Measurements from ENCODE around the gene ATXN7L2.

ATXN7L2 gene

GRCh38 chr1:109466125-109466451 is 17.6 kb upstream of the ATXN7L2 start:
- peaks cover 62% of the 10 kb centered on the region for H3K27me3 ChIP-seq (replicated peaks)

GRCh38 chr1:109466452-109467300 is 17.0 kb upstream of the ATXN7L2 start, which contains the start of gene SYPL2:
SYPL2 (plus strand) TSS chr1:109466546; CDS start chr1:109466844, 298 bp downstream.
- Histone ChIP-seq H3K4me3 (ENCODE audit: low read depth, low read length) (peak within 1 kb of the TSS; percentile 49), H3K36me3 (replicated peaks) (no peaks in the 10 kb centered on the region), H3K27me3 (replicated peaks) (peaks cover 64% of the 10 kb centered on the region), H3K27ac (no peak within 1 kb of the TSS)
- TF ChIP-seq CTCF (IDR thresholded peaks at IDR 0.05; ENCODE audit: low read depth, low read length, missing control alignments): no peak
- DNase-seq: no peak
- in situ Hi-C loops (cut with HindIII; ENCODE audit: low pct_ligation_motif_present, low sequenced_read_pairs): no loop called here

More at GRCh38 chr1:109466125-109466451, 17.6 kb upstream of the ATXN7L2 start:
- H3K36me3 ChIP-seq (replicated peaks): no peaks in the 10 kb centered on the region
- in situ Hi-C loops (cut with HindIII; ENCODE audit: low pct_ligation_motif_present, low sequenced_read_pairs): no loop called here
- no peak for DNase-seq
- H3K27ac ChIP-seq: no peak overlapping the region
- no peak for TF ChIP-seq CTCF (IDR thresholded peaks at IDR 0.05; ENCODE audit: low read depth, low read length, missing control alignments)
- peak overlapping the region; percentile 49 for H3K4me3 ChIP-seq (ENCODE audit: low read depth, low read length)

- in situ Hi-C loops (cut with HindIII; ENCODE audit: low pct_ligation_motif_present, low sequenced_read_pairs): no loop called here
- peaks cover 64% of the 10 kb centered on the region for H3K27me3 ChIP-seq (replicated peaks)
Measured at GRCh38 chr1:109467301-109467777, 16.4 kb upstream of the ATXN7L2 start.

GRCh38 chr1:109468061-109468460 is 15.6 kb upstream of the ATXN7L2 start:
- peaks cover 66% of the 10 kb centered on the region for H3K27me3 ChIP-seq (replicated peaks)
- in situ Hi-C loops (cut with HindIII; ENCODE audit: low pct_ligation_motif_present, low sequenced_read_pairs): no loop called here

More at GRCh38 chr1:109467301-109467777, 16.4 kb upstream of the ATXN7L2 start:
- no peak overlapping the region for H3K27ac ChIP-seq
- DNase-seq: no peak
- no peak overlapping the region for H3K4me3 ChIP-seq (ENCODE audit: low read depth, low read length)
- TF ChIP-seq CTCF (IDR thresholded peaks at IDR 0.05; ENCODE audit: low read depth, low read length, missing control alignments): no peak
- H3K36me3 ChIP-seq (replicated peaks): no peaks in the 10 kb centered on the region

GRCh38 chr1:109468903-109469302 is 14.8 kb upstream of the ATXN7L2 start:
- in situ Hi-C loops (cut with HindIII; ENCODE audit: low pct_ligation_motif_present, low sequenced_read_pairs): no loop called here
- Histone ChIP-seq H3K27ac (no peak overlapping the region), H3K36me3 (replicated peaks) (no peaks in the 10 kb centered on the region), H3K4me3 (ENCODE audit: low read depth, low read length) (no peak overlapping the region), H3K27me3 (replicated peaks) (peaks cover 68% of the 10 kb centered on the region)
- no peak for TF ChIP-seq CTCF (IDR thresholded peaks at IDR 0.05; ENCODE audit: low read depth, low read length, missing control alignments)
- no peak for DNase-seq

More at GRCh38 chr1:109468061-109468460, 15.6 kb upstream of the ATXN7L2 start:
- no peak overlapping the region for H3K4me3 ChIP-seq (ENCODE audit: low read depth, low read length)
- no peak for DNase-seq
- H3K36me3 ChIP-seq (replicated peaks): no peaks in the 10 kb centered on the region
- no peak for TF ChIP-seq CTCF (IDR thresholded peaks at IDR 0.05; ENCODE audit: low read depth, low read length, missing control alignments)
- H3K27ac ChIP-seq: no peak overlapping the region

All from brain microvascular endothelial cell (primary cell).